ENCODE data around the gene ARHGEF1.

GRCh38 chr19:41890936-41891335 lies 8.0 kb downstream of the ARHGEF1 start:
- no peak for TF ChIP-seq CTCF (tag by site-specific recombination; IDR thresholded peaks at IDR 0.05)
- no peak for TF ChIP-seq ZBTB17 (tag by site-specific recombination; IDR thresholded peaks at IDR 0.05)
- no peak for TF ChIP-seq ZNF221 (tag by site-specific recombination; IDR thresholded peaks at IDR 0.05; ENCODE audit: borderline replicate concordance)
- no peak for TF ChIP-seq ZNF426 (tag by site-specific recombination; IDR thresholded peaks at IDR 0.05)
- no peak for TF ChIP-seq ZBTB6 (tag by site-specific recombination; IDR thresholded peaks at IDR 0.05)
- no peak for TF ChIP-seq KLF16 (tag by site-specific recombination; IDR thresholded peaks at IDR 0.05)
- no peak for TF ChIP-seq ZBTB21 (tag by site-specific recombination; IDR thresholded peaks at IDR 0.05)
- TF ChIP-seq HOXA7 (CRISPR knock-in tag; IDR thresholded peaks at IDR 0.05; ENCODE audit: borderline replicate concordance) = no peak
- TF ChIP-seq ZNF280D (tag by site-specific recombination; IDR thresholded peaks at IDR 0.05) = no peak
- no peak for TF ChIP-seq WT1 (tag by site-specific recombination; IDR thresholded peaks at IDR 0.05)
